HG03097 (cell line): Measurements from ENCODE around the gene C10orf90.
"Not testable (repeated sequence)": the region's sequence is repeated elsewhere in the genome, so short reads cannot be mapped to it uniquely, and the experiment has no call there.

Experiments used
- ATAC-seq: cut with Tn5 transposase; IDR thresholded peaks from one replicate; pipeline ENCODE4 v1.9.1; 2021; ENCODE audit not compliant: unreplicated experiment, low FRiP score

Gene C10orf90

GRCh38 chr10:126398924-126399323 is 271.6 kb downstream of the C10orf90 start:
- ATAC-seq, result no peak

- ATAC-seq, result no peak
Observed at GRCh38 chr10:126398383-126398743, 272.1 kb downstream of the C10orf90 start.

- ATAC-seq, result no peak
Observed at GRCh38 chr10:126397640-126398382, 272.7 kb downstream of the C10orf90 start.

GRCh38 chr10:126397156-126397555 is 273.3 kb downstream of the C10orf90 start:
- no peak for ATAC-seq

GRCh38 chr10:126394948-126395347 is 275.5 kb downstream of the C10orf90 start:
- no peak for ATAC-seq

- no peak for ATAC-seq
Observed at GRCh38 chr10:126393076-126393475, 277.4 kb downstream of the C10orf90 start.

GRCh38 chr10:126392469-126392868 is 278.0 kb downstream of the C10orf90 start:
- no peak for ATAC-seq

- no peak for ATAC-seq
Observed at GRCh38 chr10:126392068-126392467, 278.4 kb downstream of the C10orf90 start.

GRCh38 chr10:126391192-126391885 is 279.2 kb downstream of the C10orf90 start:
- no peak for ATAC-seq

GRCh38 chr10:126390324-126390723 is 280.2 kb downstream of the C10orf90 start:
- ATAC-seq, result no peak

GRCh38 chr10:126387931-126388911 is 282.3 kb downstream of the C10orf90 start, which contains the start of gene ADAM12:
Gene ADAM12 (minus strand): TSS chr10:126388477. CDS start chr10:126388145, 332 bp downstream.
- no peak for ATAC-seq

- ATAC-seq, result no peak
Observed at GRCh38 chr10:126387041-126387921, 283.2 kb downstream of the C10orf90 start.

- ATAC-seq, result no peak
Observed at GRCh38 chr10:126384269-126384873, 286.1 kb downstream of the C10orf90 start.

GRCh38 chr10:126380352-126381076 is 290.0 kb downstream of the C10orf90 start:
- ATAC-seq, result no peak

GRCh38 chr10:126379166-126379565 is 291.3 kb downstream of the C10orf90 start:
- not testable (repeated sequence) for ATAC-seq

GRCh38 chr10:126376956-126377355 is 293.5 kb downstream of the C10orf90 start:
- ATAC-seq, result no peak

- no peak for ATAC-seq
Observed at GRCh38 chr10:126375926-126376554, 294.5 kb downstream of the C10orf90 start.

- no peak for ATAC-seq
Observed at GRCh38 chr10:126375299-126375698, 295.2 kb downstream of the C10orf90 start.
